ENCODE measurements around the gene CCRL2. TPM values are rescaled to one million over a fixed set of nuclear protein-coding genes. Genes with fewer than 3 reads are reported as not detected.
"Not testable (repeated sequence)": the region's sequence is repeated elsewhere in the genome, so short reads cannot be mapped to it uniquely, and the experiment has no call there.

CCRL2 gene
- total RNA-seq, 1 experiment from 2014 or later = 0.98 TPM

- in situ Hi-C loops (cut with HindIII; ENCODE audit: low sequenced_read_pairs) = no loop called here
- DNase-seq (ENCODE audit: low spot score) = no peak
Observed at GRCh38 chr3:46400000-46400734, 6.9 kb upstream of the CCRL2 start.

GRCh38 chr3:46400846-46401245 is 6.2 kb upstream of the CCRL2 start:
- DNase-seq (ENCODE audit: low spot score) = no peak
- in situ Hi-C loops (cut with HindIII; ENCODE audit: low sequenced_read_pairs) = no loop called here

GRCh38 chr3:46401579-46401978 is 5.5 kb upstream of the CCRL2 start:
- in situ Hi-C loops (cut with HindIII; ENCODE audit: low sequenced_read_pairs) = no loop called here

GRCh38 chr3:46402902-46403301 is 4.2 kb upstream of the CCRL2 start:
- in situ Hi-C loops (cut with HindIII; ENCODE audit: low sequenced_read_pairs); DNase-seq (ENCODE audit: low spot score): not testable (repeated sequence)

More at GRCh38 chr3:46401579-46401978, 5.5 kb upstream of the CCRL2 start:
- DNase-seq (ENCODE audit: low spot score) = no peak

- no peak for DNase-seq (ENCODE audit: low spot score)
- in situ Hi-C loops (cut with HindIII; ENCODE audit: low sequenced_read_pairs) = no loop called here
Observed at GRCh38 chr3:46405301-46406019, 1.6 kb upstream of the CCRL2 start.

- in situ Hi-C loops (cut with HindIII; ENCODE audit: low sequenced_read_pairs) = no loop called here
- no peak for DNase-seq (ENCODE audit: low spot score)
Observed at GRCh38 chr3:46406443-46406787, 644 bp upstream of the CCRL2 start.

- in situ Hi-C loops (cut with HindIII; ENCODE audit: low sequenced_read_pairs) = no loop called here
- no peak for DNase-seq (ENCODE audit: low spot score)
Observed at GRCh38 chr3:46407970-46408369, 911 bp downstream of the CCRL2 start.

- in situ Hi-C loops (cut with HindIII; ENCODE audit: low sequenced_read_pairs) = no loop called here
- no peak for DNase-seq (ENCODE audit: low spot score)
Observed at GRCh38 chr3:46408853-46409252, 1.8 kb downstream of the CCRL2 start.

GRCh38 chr3:46409739-46410489 is 2.9 kb downstream of the CCRL2 start:
- DNase-seq (ENCODE audit: low spot score) = peak; percentile 50
- in situ Hi-C loops (cut with HindIII; ENCODE audit: low sequenced_read_pairs) = no loop called here

- DNase-seq (ENCODE audit: low spot score) = no peak
- in situ Hi-C loops (cut with HindIII; ENCODE audit: low sequenced_read_pairs) = no loop called here
Observed at GRCh38 chr3:46410669-46411068, 3.6 kb downstream of the CCRL2 start.

- in situ Hi-C loops (cut with HindIII; ENCODE audit: low sequenced_read_pairs) = no loop called here
- no peak for DNase-seq (ENCODE audit: low spot score)
Observed at GRCh38 chr3:46411271-46411670, 4.2 kb downstream of the CCRL2 start.

- in situ Hi-C loops (cut with HindIII; ENCODE audit: low sequenced_read_pairs) = no loop called here
- DNase-seq (ENCODE audit: low spot score) = no peak
Observed at GRCh38 chr3:46412786-46413298, 5.8 kb downstream of the CCRL2 start.

GRCh38 chr3:46413951-46414350 is 6.9 kb downstream of the CCRL2 start:
- in situ Hi-C loops (cut with HindIII; ENCODE audit: low sequenced_read_pairs) = no loop called here

GRCh38 chr3:46414739-46415138 is 7.7 kb downstream of the CCRL2 start:
- DNase-seq (ENCODE audit: low spot score) = no peak
- in situ Hi-C loops (cut with HindIII; ENCODE audit: low sequenced_read_pairs) = no loop called here

More at GRCh38 chr3:46413951-46414350, 6.9 kb downstream of the CCRL2 start:
- DNase-seq (ENCODE audit: low spot score) = no peak

- DNase-seq (ENCODE audit: low spot score) = no peak
- in situ Hi-C loops (cut with HindIII; ENCODE audit: low sequenced_read_pairs) = no loop called here
Observed at GRCh38 chr3:46416125-46416810, 9.2 kb downstream of the CCRL2 start.

- in situ Hi-C loops (cut with HindIII; ENCODE audit: low sequenced_read_pairs) = no loop called here
- no peak for DNase-seq (ENCODE audit: low spot score)
Observed at GRCh38 chr3:46416811-46417510, 9.9 kb downstream of the CCRL2 start.

GRCh38 chr3:46417841-46418611 is 11.0 kb downstream of the CCRL2 start:
- in situ Hi-C loops (cut with HindIII; ENCODE audit: low sequenced_read_pairs) = no loop called here
- DNase-seq (ENCODE audit: low spot score) = no peak

- no peak for DNase-seq (ENCODE audit: low spot score)
- in situ Hi-C loops (cut with HindIII; ENCODE audit: low sequenced_read_pairs) = no loop called here
Observed at GRCh38 chr3:46419816-46420215, 12.8 kb downstream of the CCRL2 start.

Measured in G401 (cell line).